OCI-LY3 (cell line): ENCODE data around the gene EYA4.

Experiments used
- H2AFZ ChIP-seq: fragments of 200-600, 300-600 bp; shearing (Covaris generic); 2 replicates; pipeline ENCODE4 v1.6.0; 2014; ENCODE audit warnings: antibody characterized with exemption, low read depth, low read length
- H3K27ac ChIP-seq: fragments of 200-600, 300-600 bp; sonication (generic); 2 replicates; pipeline ENCODE4 v1.5.1; 2014; ENCODE audit warnings: mild to moderate bottlenecking, low read length, moderate library complexity, mixed read lengths
- H3K27me3 ChIP-seq: fragments of 200-600, 300-600 bp; sonication (generic); 2 replicates; pipeline ENCODE4 v1.6.1; 2014; ENCODE audit warnings: low read depth, low read length, mixed read lengths
- H3K36me3 ChIP-seq: fragments of 200-600, 300-600 bp; sonication (generic); replicated peaks from 2 replicates; pipeline ENCODE3; 2014; ENCODE audit warnings: low read depth, low read length, mixed read lengths
- H3K4me1 ChIP-seq: fragments of 300-600, 200-600 bp; sonication (generic); 2 replicates; pipeline ENCODE4 v1.6.1; 2014; ENCODE audit warnings: low read length, mixed read lengths
- H3K4me2 ChIP-seq: fragments of 200-600, 300-600 bp; sonication (generic); 2 replicates; pipeline ENCODE4 v1.6.1; 2014; ENCODE audit warnings: low read length, mixed read lengths
- H3K4me3 ChIP-seq: fragments of 300-600, 200-600 bp; sonication (generic); 2 replicates; pipeline ENCODE4 v1.5.1; 2014; ENCODE audit warnings: antibody characterized with exemption, mild to moderate bottlenecking, low read length, moderate library complexity
- H3K79me2 ChIP-seq: fragments of 300-600, 200-600 bp; shearing (Covaris generic); 2 replicates; pipeline ENCODE4 v1.6.1; 2014; ENCODE audit warnings: mild to moderate bottlenecking, low read length, mixed read lengths
- H3K9ac ChIP-seq: fragments of 300-600, 200-600 bp; shearing (Covaris generic); 2 replicates; pipeline ENCODE4 v1.6.0; 2014; ENCODE audit warnings: mild to moderate bottlenecking, low read length, moderate library complexity
- H3K9me3 ChIP-seq: fragments of 200-600, 300-600 bp; shearing (Covaris generic); 2 replicates; pipeline ENCODE4 v1.6.1; 2014; ENCODE audit warnings: low read length, mixed read lengths; ENCODE audit not compliant: insufficient read depth
- H4K20me1 ChIP-seq: fragments of 200-600, 300-600 bp; sonication (generic); 2 replicates; pipeline ENCODE4 v1.6.1; 2016; ENCODE audit warnings: low read length, mixed read lengths; ENCODE audit not compliant: insufficient read depth
- EZH2phosphoT487 ChIP-seq: fragments of 200-600 bp; shearing (Covaris generic); IDR thresholded peaks from 2 replicates; pipeline ENCODE4 v1.6.1; 2018; ENCODE audit warnings: antibody characterized with exemption, mixed run types, low read depth
- TF ChIP-seq, protein P1 (sequence below): fragments of 200-600, 300-600 bp; sonication (generic); IDR thresholded peaks from 2 replicates; pipeline ENCODE4 v1.5.1; 2014; ENCODE audit warnings: antibody characterized with exemption, low read length, low read depth

The EYA4 gene

GRCh38 chr6:133337308-133337707, 96.2 kb downstream of the EYA4 start:
- H3K36me3 ChIP-seq: no peaks in the 10 kb centered on the region
- no peak overlapping the region for H3K4me2 ChIP-seq
- no peaks in the 10 kb centered on the region for H3K79me2 ChIP-seq
- H3K27ac ChIP-seq: no peak overlapping the region
- no peak overlapping the region for H3K9ac ChIP-seq
- no peaks in the 10 kb centered on the region for H3K4me1 ChIP-seq
- no peak overlapping the region for H2AFZ ChIP-seq
- no peaks in the 10 kb centered on the region for H3K27me3 ChIP-seq
- H3K4me3 ChIP-seq: no peak overlapping the region
- H3K9me3 ChIP-seq: no peaks in the 10 kb centered on the region
- no peaks in the 10 kb centered on the region for H4K20me1 ChIP-seq
- no peak for TF ChIP-seq EZH2phosphoT487
- TF ChIP-seq, protein P1, sequence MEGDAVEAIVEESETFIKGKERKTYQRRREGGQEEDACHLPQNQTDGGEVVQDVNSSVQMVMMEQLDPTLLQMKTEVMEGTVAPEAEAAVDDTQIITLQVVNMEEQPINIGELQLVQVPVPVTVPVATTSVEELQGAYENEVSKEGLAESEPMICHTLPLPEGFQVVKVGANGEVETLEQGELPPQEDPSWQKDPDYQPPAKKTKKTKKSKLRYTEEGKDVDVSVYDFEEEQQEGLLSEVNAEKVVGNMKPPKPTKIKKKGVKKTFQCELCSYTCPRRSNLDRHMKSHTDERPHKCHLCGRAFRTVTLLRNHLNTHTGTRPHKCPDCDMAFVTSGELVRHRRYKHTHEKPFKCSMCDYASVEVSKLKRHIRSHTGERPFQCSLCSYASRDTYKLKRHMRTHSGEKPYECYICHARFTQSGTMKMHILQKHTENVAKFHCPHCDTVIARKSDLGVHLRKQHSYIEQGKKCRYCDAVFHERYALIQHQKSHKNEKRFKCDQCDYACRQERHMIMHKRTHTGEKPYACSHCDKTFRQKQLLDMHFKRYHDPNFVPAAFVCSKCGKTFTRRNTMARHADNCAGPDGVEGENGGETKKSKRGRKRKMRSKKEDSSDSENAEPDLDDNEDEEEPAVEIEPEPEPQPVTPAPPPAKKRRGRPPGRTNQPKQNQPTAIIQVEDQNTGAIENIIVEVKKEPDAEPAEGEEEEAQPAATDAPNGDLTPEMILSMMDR: no peak

DNA sequence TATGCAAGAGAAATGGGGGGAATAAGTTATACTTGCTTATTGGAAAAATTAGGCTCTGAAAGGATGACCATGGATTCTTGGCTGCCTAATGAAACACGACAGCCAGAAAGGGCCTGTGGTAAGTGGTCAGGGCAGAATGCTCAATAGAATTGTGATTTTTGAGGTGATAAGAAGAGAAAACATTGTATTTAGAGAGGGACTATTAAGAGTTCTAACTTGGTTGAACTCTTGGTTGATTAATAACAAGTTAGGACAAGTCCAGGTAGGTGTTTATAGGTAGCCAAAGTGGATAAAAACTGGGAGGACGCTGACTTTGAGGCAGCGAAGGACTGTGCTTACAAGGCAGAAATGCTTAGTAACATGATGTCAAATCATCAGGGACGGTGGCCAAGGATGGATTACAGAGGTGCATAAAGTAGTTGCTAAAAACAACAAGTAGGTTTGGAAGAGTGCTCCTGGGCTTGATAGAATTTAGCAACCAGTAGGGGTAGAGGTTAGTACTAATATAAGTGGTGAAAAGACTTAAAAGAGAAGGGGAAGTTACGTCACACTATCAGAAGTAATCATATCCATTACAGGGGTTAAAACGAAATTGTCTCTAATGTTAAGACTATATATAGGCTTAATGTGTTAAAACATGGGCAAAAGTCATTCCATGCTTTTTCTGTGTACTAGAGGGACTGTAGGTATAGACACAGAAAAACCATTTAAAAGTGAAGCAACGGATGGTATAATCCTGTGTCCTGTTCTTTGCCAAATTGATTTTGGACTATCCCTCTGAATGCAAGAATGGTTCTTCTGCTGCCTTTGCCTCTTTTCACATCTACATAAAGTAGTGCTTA, 98.6 kb downstream of the EYA4 start:
- no peaks in the 10 kb centered on the region for H3K9me3 ChIP-seq
- no peaks in the 10 kb centered on the region for H4K20me1 ChIP-seq
- no peaks in the 10 kb centered on the region for H3K36me3 ChIP-seq
- H2AFZ ChIP-seq: no peak overlapping the region
- H3K79me2 ChIP-seq: no peaks in the 10 kb centered on the region
- H3K27ac ChIP-seq: no peak overlapping the region
- H3K4me2 ChIP-seq: no peak overlapping the region
- H3K4me1 ChIP-seq: no peaks in the 10 kb centered on the region
- no peak overlapping the region for H3K4me3 ChIP-seq
- H3K27me3 ChIP-seq: no peaks in the 10 kb centered on the region
- TF ChIP-seq, protein P1: no peak
- TF ChIP-seq EZH2phosphoT487: no peak
- H3K9ac ChIP-seq: no peak overlapping the region

GRCh38 chr6:133340557-133340956, 99.4 kb downstream of the EYA4 start:
- H3K9me3 ChIP-seq: no peaks in the 10 kb centered on the region
- no peaks in the 10 kb centered on the region for H3K4me1 ChIP-seq
- H3K36me3 ChIP-seq: no peaks in the 10 kb centered on the region
- H3K4me3 ChIP-seq: no peak overlapping the region
- no peak overlapping the region for H3K9ac ChIP-seq
- H4K20me1 ChIP-seq: no peaks in the 10 kb centered on the region
- no peaks in the 10 kb centered on the region for H3K27me3 ChIP-seq
- TF ChIP-seq EZH2phosphoT487: no peak
- TF ChIP-seq, protein P1: no peak
- no peak overlapping the region for H3K4me2 ChIP-seq
- H2AFZ ChIP-seq: no peak overlapping the region
- H3K79me2 ChIP-seq: no peaks in the 10 kb centered on the region
- no peak overlapping the region for H3K27ac ChIP-seq

DNA sequence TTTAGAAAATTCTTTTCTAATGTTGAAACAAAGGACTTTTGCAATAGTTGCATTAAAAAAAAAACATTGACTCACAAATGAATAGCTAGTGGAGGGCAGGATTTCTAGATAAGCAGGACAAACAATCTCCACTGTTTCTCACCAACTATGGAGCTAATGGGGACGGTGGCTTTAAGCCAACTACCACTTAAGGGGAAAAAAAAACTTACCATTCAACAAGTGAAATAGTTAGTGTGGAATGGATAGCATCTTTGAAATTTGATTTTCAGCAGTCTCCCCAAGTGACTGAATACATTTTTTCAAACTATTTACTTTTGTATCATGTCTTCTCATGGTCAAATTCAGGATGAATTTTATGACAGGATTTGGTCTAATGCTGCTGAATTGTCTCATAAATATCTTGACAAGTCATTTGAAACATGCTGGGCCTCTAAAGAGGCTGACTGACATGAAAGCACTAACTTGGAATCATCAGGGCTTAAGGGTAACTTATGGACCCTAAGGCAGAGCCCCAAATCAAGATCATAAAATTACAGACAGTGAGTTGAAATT, 100.5 kb downstream of the EYA4 start:
- Histone ChIP-seq H3K4me1 (no peaks in the 10 kb centered on the region), H2AFZ (no peak overlapping the region), H3K36me3 (no peaks in the 10 kb centered on the region), H3K27ac (no peak overlapping the region), H3K4me2 (no peak overlapping the region), H3K9ac (no peak overlapping the region), H4K20me1 (no peaks in the 10 kb centered on the region), H3K79me2 (no peaks in the 10 kb centered on the region), H3K4me3 (no peak overlapping the region), H3K27me3 (no peaks in the 10 kb centered on the region), H3K9me3 (no peaks in the 10 kb centered on the region)
- no peak for TF ChIP-seq EZH2phosphoT487
- TF ChIP-seq, protein P1: no peak
